CD4-positive, alpha-beta T cell treated with Interferon gamma for 1 hour (primary cell): ENCODE data around the gene ASMTL.
A peak's percentile ranks its signal among the peaks of the same experiment; 100 is the strongest.
"Not testable (repeated sequence)": the region's sequence is repeated elsewhere in the genome, so short reads cannot be mapped to it uniquely, and the experiment has no call there.

Experiments
- DNase-seq: peaks from one replicate; pipeline ENCODE4 v3.0.0-alpha.2; 2020

ASMTL gene

GRCh38 chrX:1452516-1453394, at the start of gene ASMTL:
Gene ASMTL (minus strand): TSS chrX:1452909. CDS start chrX:1452840, 69 bp downstream.
- peak; percentile 98 for DNase-seq

DNA sequence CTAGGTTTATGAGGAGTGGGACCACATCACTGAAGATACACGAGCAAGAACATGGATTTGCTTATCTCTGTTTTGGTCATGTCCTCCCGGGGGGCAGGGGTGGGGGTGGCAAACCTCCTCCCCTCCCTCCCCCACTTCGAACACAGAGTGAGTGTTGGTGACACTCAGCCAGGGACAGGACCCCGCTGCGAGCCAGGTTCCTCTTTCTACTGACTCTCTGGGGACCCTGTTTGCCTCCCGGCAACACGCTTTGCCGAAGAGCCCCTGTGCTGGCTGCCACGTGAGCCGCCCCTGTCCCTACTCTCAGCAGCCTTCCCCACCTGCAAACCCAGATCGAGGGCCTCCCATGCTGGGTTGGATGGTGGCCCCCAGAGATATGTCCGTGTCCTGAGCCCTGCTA, 49.5 kb upstream of the ASMTL start:
- DNase-seq: peak; percentile 84

DNA sequence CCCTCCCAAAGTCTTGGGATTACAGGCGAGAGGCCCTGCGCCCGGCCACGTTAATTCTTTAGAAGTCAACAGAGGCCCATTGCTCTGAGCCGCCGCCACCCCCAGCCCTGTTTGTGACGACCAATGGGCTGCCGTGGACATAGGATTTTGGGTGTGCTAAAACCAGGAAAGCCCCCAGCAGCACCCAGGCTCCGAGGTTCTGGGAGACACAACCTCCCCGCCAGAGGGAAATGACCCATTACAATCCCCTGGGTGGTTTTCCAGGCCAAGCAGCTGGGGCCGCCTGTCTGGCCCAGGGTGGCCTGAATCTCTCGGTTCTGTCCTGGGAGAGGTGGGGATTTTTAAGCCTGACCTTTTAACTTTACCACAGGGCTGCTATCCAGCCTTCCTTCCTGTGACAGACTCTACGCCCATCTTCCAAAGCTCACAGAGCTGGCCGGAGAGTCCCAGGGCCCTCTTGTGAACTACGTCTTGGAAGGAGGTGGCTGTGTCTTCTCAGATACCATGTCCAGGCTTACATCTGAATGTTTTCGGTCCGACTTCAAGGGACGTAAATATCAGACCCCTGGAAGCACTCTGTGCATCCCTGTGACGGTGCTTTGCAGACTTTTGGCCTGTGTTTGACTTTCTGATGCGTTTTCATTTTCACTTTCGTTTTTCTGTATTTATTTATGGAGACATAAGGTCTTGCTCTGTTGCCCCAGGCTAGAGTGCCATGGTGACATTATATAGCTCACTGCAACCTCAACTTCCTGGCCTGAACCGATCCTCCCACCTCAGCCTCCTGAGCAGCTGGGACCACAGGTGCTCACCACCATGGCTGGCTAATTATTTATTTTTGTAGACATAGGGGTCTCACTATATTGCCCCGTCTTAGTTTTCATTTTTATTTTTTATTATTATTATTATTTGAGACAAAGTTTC, 48.3 kb upstream of the ASMTL start:
- DNase-seq: peak; percentile 65

- no peak for DNase-seq
Measured at GRCh38 chrX:1496076-1496475, 43.4 kb upstream of the ASMTL start.

DNA sequence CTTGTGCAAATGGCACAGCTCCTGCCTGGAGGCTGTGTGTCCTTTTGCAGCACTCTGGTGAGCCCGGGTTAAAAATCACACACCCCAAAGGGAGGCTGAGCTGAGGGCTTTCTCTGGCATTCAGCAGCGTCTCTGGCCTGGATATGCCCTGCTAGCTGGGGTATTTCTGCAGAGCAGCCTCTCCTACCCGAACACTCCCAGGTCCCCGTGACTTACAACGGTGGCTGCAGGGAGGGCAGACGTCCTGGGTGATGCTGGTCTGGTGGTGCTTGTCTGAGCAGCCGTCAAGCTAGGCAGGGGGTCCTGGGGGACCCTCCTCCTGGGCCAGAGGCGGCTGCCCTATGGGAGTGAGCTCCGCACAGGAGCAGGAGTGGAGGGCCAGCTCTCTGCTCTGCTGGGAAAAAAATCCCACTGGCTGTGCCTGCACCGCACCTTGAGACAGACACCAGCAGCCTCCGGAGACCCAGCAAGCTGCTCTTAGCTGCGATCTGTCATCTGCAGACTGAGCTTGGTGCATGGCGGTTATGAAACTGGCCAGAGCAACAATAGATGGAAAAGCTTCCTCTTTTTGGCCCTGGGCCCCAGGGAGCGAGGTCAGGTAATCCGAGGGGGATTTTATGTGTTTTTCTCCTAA, 41.3 kb upstream of the ASMTL start:
- DNase-seq: peak; percentile 53

DNA sequence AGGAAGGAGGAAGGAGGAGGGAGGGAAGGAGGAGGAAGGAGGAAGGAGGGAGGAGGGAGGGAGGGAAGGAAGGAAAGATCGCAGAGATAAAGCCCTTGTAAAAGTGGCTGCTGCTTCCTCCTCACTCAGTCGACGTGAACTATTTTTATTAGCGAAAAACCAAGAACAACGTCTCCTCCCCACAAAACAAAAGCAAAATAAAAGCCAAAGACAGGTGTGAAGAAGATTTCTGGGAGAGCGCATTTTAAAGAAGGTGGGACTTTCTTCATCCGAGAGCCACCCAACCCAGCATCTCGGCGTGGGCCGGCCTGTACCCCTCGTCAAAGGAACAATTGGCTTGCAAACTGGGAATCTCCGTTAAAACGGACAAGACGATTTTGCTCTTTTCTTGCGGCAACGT, 40.7 kb upstream of the ASMTL start:
- no peak for DNase-seq

- DNase-seq: no peak
Measured at GRCh38 chrX:1492421-1493012, 39.8 kb upstream of the ASMTL start.

GRCh38 chrX:1491851-1492349, 39.2 kb upstream of the ASMTL start:
- DNase-seq: peak; percentile 63

- not testable (repeated sequence) for DNase-seq
Measured at GRCh38 chrX:1491248-1491647, 38.5 kb upstream of the ASMTL start.

DNA sequence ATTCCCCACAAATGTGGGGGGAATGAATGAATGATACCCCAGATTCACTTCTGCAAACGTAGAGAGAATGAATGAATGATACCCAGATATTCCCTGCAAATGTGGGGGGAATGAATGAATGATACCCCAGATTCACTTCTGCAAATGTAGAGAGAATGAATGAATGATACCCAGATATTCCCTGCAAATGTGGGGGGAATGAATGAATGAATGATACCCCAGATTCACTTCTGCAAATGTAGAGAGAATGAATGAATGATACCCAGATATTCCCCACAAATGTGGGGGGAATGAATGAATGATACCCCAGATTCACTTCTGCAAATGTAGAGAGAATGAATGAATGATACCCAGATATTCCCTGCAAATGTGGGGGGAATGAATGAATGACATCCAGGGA, 38.0 kb upstream of the ASMTL start:
- not testable (repeated sequence) for DNase-seq

DNA sequence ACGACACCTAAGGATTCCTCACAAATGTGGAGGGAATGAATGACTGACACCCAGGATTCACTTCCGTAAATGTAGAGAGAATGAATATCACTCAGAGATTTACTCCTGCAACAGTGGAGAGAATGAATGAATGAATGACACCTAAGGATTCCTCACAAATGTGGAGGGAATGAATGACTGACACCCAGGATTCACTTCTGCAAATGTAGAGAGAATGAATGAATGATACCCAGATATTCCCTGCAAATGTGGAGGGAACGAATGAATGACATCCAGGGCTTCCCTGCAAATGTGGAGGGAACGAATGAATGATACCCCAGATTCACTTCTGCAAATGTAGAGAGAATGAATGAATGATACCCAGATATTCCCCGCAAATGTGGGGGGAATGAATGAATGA, 36.6 kb upstream of the ASMTL start:
- not testable (repeated sequence) for DNase-seq

- DNase-seq: no peak
Measured at GRCh38 chrX:1488745-1489144, 36.0 kb upstream of the ASMTL start.

GRCh38 chrX:1488141-1488540, 35.4 kb upstream of the ASMTL start:
- DNase-seq: no peak

- no peak for DNase-seq
Measured at GRCh38 chrX:1487401-1487800, 34.7 kb upstream of the ASMTL start.

GRCh38 chrX:1486749-1487361, 34.1 kb upstream of the ASMTL start:
- DNase-seq: no peak

DNA sequence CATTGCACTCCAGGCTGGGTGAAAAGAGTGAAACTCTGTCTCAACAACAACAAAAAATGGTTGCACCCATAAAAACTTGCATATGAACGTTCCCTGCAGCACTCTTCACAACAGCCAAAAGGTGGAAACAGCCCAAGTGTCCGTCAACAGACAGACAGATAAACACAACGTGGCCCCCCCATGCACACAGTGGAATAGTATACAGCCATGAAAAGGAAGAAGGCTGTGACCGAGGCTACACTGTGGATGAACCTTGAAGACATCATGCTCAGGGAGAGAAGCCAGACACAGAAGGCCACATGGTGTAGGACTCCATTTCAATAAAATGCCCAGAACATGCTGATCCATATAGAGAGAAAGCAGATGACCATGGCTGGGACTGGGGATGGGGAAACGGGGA, 33.5 kb upstream of the ASMTL start:
- no peak for DNase-seq

GRCh38 chrX:1485033-1485432, 32.3 kb upstream of the ASMTL start:
- no peak for DNase-seq

- DNase-seq: no peak
Measured at GRCh38 chrX:1484638-1485019, 31.9 kb upstream of the ASMTL start.

GRCh38 chrX:1483843-1484637, 31.3 kb upstream of the ASMTL start:
- DNase-seq: no peak

GRCh38 chrX:1482530-1482928, 29.8 kb upstream of the ASMTL start:
- not testable (repeated sequence) for DNase-seq
